HFFc6 (cell line): ENCODE data around the gene FN3K. TPM values are rescaled to one million over a fixed set of nuclear protein-coding genes. Genes with fewer than 3 reads are reported as not detected.

Experiments used
- DNase-seq: peaks from one replicate; pipeline ENCODE4 v3.0.0-alpha.2; 2018
- H3K27ac Mint-ChIP-seq: 2 replicates; pipeline ENCODE4 v1.8.0; 2020; ENCODE audit warnings: mild to moderate bottlenecking, mixed read lengths
- H3K27me3 Mint-ChIP-seq: 2 replicates; pipeline ENCODE4 v1.8.0; 2021; ENCODE audit warnings: mild to moderate bottlenecking, moderate library complexity, mixed read lengths; ENCODE audit not compliant: insufficient read depth
- H3K36me3 Mint-ChIP-seq: 2 replicates; pipeline ENCODE4 v1.8.0; 2021; ENCODE audit warnings: low read depth, mixed read lengths
- H3K4me1 Mint-ChIP-seq: 2 replicates; pipeline ENCODE4 v1.8.0; 2020; ENCODE audit warnings: low read depth, mixed read lengths
- H3K4me3 Mint-ChIP-seq: 2 replicates; pipeline ENCODE4 v1.8.0; 2020; ENCODE audit warnings: mild to moderate bottlenecking, moderate library complexity, mixed read lengths
- H3K9me3 Mint-ChIP-seq: 2 replicates; pipeline ENCODE4 v1.8.0; 2020; ENCODE audit warnings: mild to moderate bottlenecking, mixed read lengths
- total RNA-seq, 6 experiments: library from RNA; stranded (reverse); fragmentation: NEBNext Ultra II Directional; extraction: Animal tissue kit (Norgen Biotek cat#: 25700); gene quantifications; 2 replicates in 1 of 6; 3 replicates in 5 of 6; pipeline ENCODE4 v1.2.3, GENCODE V29; 2021
- TF ChIP-seq, protein P1 (sequence below): fragments of 200-600 bp; sonication (generic); IDR thresholded peaks from 2 replicates; pipeline ENCODE4 v1.5.0; 2021; ENCODE audit warnings: antibody characterized with exemption, mild to moderate bottlenecking

The FN3K gene
- total RNA-seq, 6 experiments from 2014 or later, result 0.96 to 2.9 (median 1.6) TPM

DNA sequence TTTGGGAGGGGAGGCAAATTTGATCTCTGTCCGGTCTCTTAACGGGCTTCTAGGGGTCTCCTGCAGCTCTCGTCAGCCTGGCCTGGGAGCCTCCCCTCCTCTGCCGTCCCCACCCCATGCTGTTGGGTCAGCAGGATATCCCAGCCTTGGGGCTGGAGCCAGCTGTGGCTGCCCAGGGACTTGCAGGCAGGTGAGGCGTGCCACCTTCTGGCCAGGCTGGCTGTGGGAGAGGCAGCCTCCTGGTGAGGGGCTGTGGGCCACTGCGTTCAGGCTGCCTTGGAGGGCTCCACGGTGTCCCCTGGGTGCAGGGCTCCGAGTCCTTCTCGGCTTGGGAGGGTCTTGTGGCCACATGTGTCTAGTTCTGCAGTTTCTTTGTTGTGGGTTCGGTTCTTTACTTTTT is 51.0 kb downstream of the FN3K start:
- Mint-ChIP-seq H3K36me3 (no peaks in the 10 kb centered on the region; the same call in 1 of the 2 replicates), H3K27ac (no peak overlapping the region), H3K27me3 (0 out of 2 replicates have a peak, but pooled peaks cover 2% of the 10 kb centered on the region), H3K4me3 (no peak overlapping the region), H3K9me3 (no peaks in the 10 kb centered on the region), H3K4me1 (peaks cover 4% of the 10 kb centered on the region)
- TF ChIP-seq, protein P1, sequence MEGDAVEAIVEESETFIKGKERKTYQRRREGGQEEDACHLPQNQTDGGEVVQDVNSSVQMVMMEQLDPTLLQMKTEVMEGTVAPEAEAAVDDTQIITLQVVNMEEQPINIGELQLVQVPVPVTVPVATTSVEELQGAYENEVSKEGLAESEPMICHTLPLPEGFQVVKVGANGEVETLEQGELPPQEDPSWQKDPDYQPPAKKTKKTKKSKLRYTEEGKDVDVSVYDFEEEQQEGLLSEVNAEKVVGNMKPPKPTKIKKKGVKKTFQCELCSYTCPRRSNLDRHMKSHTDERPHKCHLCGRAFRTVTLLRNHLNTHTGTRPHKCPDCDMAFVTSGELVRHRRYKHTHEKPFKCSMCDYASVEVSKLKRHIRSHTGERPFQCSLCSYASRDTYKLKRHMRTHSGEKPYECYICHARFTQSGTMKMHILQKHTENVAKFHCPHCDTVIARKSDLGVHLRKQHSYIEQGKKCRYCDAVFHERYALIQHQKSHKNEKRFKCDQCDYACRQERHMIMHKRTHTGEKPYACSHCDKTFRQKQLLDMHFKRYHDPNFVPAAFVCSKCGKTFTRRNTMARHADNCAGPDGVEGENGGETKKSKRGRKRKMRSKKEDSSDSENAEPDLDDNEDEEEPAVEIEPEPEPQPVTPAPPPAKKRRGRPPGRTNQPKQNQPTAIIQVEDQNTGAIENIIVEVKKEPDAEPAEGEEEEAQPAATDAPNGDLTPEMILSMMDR, result no peak
- DNase-seq, result no peak

DNA sequence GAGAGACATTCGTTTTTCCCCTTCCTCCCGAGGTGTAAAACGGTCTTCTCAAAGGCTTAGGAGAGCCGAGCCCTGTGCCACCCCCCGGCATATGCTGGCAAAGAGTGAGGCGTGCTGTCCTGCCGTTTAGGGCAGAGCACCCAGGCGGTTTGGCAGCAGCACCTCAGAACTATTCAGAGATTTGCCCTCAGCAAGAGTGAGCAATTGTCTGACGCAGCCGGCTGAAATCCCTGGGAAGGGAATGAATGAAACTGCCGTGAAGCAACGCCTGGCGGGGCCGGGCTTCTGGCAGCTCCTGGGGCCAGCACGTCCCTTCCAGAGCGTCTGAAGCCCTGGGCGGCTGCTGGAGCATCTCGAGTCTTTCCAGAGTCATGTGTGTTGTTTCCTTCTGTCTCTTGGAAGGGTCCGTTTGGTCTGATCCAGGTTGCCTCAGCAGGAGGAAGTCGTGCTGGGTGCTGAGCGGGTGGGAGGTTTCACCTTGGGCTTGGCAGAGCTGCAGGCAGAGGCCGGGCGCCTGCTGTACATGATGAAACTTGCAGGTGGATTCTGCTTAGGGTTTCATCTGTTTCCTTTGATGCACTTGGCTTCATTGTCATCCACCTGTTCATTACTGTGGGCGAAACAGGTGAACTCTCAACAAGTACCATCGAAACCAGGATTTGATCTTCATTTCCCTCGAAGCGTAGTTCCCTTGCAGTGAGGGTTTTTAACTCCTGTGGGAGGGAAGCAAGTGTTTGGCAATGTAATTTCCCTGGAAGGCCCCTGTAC is 51.9 kb downstream of the FN3K start:
- Mint-ChIP-seq H3K36me3 (peaks cover 4% of the 10 kb centered on the region), H3K9me3 (no peaks in the 10 kb centered on the region), H3K4me1 (peaks cover 9% of the 10 kb centered on the region), H3K27me3 (0 out of 2 replicates have a peak, but pooled peaks cover 2% of the 10 kb centered on the region), H3K4me3 (no peak overlapping the region), H3K27ac (no peak overlapping the region)
- TF ChIP-seq, protein P1, result no peak
- no peak for DNase-seq

DNA sequence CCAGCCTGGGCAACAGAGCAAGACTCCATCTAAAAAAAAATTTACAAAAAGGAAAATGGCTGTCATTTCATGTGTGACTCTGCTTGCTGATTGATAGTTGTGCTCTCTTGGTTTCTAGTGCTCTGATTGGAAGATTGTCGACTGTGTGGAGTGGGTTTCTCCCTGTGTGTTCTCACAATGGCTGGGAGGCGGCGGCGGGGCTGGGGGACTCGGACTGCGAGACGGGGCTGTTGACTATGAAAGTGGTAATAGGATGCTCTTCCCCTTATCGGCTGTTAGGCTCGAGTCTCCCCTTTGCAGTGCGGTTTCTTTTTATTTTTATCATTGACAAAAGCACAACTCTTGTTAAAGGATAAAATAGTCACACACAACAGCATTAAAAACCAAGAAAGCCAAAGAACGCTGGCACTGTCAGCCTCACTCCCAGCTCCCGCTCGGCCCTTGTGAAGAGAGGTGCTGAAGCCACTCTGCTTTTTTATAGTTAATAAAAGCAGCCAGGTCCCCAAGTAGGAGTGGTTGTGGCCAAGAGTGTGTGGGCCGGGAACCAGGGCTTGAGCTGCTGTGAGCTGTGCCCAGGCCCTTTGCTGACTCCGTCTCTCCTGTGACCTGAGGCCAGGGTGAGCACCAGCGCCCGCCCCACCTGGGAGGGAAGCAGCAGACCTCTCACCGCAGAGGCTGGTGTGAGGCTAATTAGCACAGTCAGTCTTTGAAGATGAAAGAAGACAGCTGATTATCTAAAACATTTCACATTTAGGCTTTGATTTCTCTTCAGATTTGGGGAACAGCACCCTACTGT is 53.0 kb downstream of the FN3K start:
- H3K4me3 Mint-ChIP-seq, result no peak overlapping the region
- no peak for DNase-seq
- TF ChIP-seq, protein P1, result no peak
- H3K27me3 Mint-ChIP-seq, result 0 out of 2 replicates have a peak, but pooled peaks cover 2% of the 10 kb centered on the region
- H3K9me3 Mint-ChIP-seq, result no peaks in the 10 kb centered on the region
- H3K36me3 Mint-ChIP-seq, result peaks cover 4% of the 10 kb centered on the region
- H3K4me1 Mint-ChIP-seq, result peaks cover 9% of the 10 kb centered on the region
- no peak overlapping the region for H3K27ac Mint-ChIP-seq

DNA sequence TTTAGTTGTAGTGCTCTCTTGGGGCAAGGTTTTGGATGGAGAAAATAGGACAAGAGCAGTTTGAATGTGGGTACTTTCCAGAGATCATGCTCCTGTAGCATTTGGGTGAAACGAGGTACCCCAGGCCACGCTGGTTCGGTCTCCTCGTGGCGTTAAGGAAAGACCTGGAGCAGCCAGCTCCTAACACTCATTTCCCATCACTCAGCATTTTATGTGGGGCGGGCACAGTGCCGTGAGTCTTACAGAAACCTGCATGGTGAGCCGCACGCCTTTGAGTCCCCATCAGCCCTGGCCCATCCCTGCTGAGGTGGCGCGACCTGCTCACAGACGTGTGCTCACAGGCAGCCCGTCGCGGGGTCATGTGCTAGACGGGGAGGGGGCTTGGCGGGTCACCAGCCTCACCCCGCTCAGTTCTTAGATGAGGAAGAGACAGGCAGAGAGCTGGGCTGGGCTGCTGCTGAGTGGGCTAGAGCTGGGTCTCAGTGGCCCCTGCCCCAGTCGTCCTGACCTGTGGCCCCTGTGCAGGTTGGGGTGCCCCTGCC is 53.7 kb downstream of the FN3K start:
- Mint-ChIP-seq H3K27me3 (0 out of 2 replicates have a peak, but pooled peaks cover 2% of the 10 kb centered on the region), H3K9me3 (no peaks in the 10 kb centered on the region), H3K4me3 (no peak overlapping the region), H3K36me3 (peaks cover 4% of the 10 kb centered on the region), H3K27ac (no peak overlapping the region), H3K4me1 (peaks cover 9% of the 10 kb centered on the region)
- TF ChIP-seq, protein P1, result no peak
- no peak for DNase-seq

DNA sequence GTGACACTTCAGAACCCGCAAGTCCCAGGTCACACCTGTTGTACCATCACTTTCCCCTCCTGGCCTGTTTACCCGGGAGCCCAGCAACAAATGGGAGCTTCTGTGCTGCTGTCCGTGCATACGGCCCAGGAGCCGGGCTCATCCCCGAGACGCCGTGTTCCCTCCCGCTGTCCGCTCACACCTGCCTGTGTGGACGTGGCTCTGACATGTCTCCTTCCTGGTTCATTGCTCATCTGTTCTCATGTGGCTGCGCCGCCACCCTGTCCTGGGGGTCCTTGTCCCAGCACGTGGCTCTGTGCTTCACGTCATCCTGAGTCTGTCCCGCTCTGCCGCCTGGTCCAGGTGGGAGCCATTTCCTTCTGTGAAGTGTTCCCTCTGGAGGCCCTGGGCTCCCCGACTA is 54.4 kb downstream of the FN3K start:
- Mint-ChIP-seq H3K27ac (0 out of 2 replicates have a peak overlapping the region, but pooled peaks have one; percentile 29), H3K4me3 (no peak overlapping the region), H3K27me3 (peaks cover 2% of the 10 kb centered on the region; the same call in 1 of the 2 replicates), H3K36me3 (peaks cover 4% of the 10 kb centered on the region), H3K4me1 (peaks cover 9% of the 10 kb centered on the region), H3K9me3 (no peaks in the 10 kb centered on the region)
- DNase-seq, result no peak
- TF ChIP-seq, protein P1, result no peak
